Fibroblast of the aortic adventitia (primary cell): ENCODE measurements around the gene NPLOC4. TPM values are rescaled to one million over a fixed set of nuclear protein-coding genes. Genes with fewer than 3 reads are reported as not detected.

Experiments used
- DNase-seq: peaks from one replicate; pipeline ENCODE4 v3.0.0-alpha.2; 2010; ENCODE audit warnings: low read depth
- H3K4me3 ChIP-seq: 2 replicates; pipeline ENCODE4 v1.5.1; 2011; ENCODE audit warnings: low read depth, mild to moderate bottlenecking, control low read depth, low read length, moderate library complexity
- CTCF ChIP-seq: IDR thresholded peaks from 2 replicates; pipeline ENCODE4 v1.5.1; 2011; ENCODE audit warnings: mild to moderate bottlenecking, low read length, control low read depth, inconsistent platforms; ENCODE audit not compliant: insufficient read depth
- total RNA-seq: library from RNA; depleted of rRNA; stranded (reverse); fragments of >200 nt; gene quantifications from 2 replicates; pipeline ENCODE4 v1.2.3, GENCODE V29; 2012; ENCODE audit warnings: low replicate concordance

The NPLOC4 gene
- total RNA-seq, 1 donor, result 60.3 TPM

GRCh38 chr17:81647640-81648012 lies 10.7 kb upstream of the NPLOC4 start:
- TF ChIP-seq CTCF, result no peak
- no peak for DNase-seq

GRCh38 chr17:81646869-81647600 lies 10.1 kb upstream of the NPLOC4 start:
- no peak for DNase-seq
- no peak for TF ChIP-seq CTCF
- H3K4me3 ChIP-seq, result no peak overlapping the region

More at GRCh38 chr17:81647640-81648012, 10.7 kb upstream of the NPLOC4 start:
- no peak overlapping the region for H3K4me3 ChIP-seq

GRCh38 chr17:81644976-81645952 lies 8.4 kb upstream of the NPLOC4 start:
- no peak for TF ChIP-seq CTCF
- H3K4me3 ChIP-seq, result no peak overlapping the region
- no peak for DNase-seq

- no peak overlapping the region for H3K4me3 ChIP-seq
- no peak for TF ChIP-seq CTCF
- DNase-seq, result no peak
Observed at GRCh38 chr17:81644496-81644895, 7.6 kb upstream of the NPLOC4 start.

- no peak overlapping the region for H3K4me3 ChIP-seq
- peak; percentile 49 for DNase-seq
- no peak for TF ChIP-seq CTCF
Observed at GRCh38 chr17:81641825-81642489, 5.0 kb upstream of the NPLOC4 start.

GRCh38 chr17:81640011-81640410 lies 3.1 kb upstream of the NPLOC4 start:
- TF ChIP-seq CTCF, result no peak
- no peak for DNase-seq
- no peak overlapping the region for H3K4me3 ChIP-seq
